KOPT-K1 (cell line): ENCODE measurements around the gene TNNT3.

ENCODE experiments used
- H3K27ac ChIP-seq: fragments of 200-600 bp; sonication (generic); 2 replicates; pipeline ENCODE4 v1.5.1; 2016; ENCODE audit warnings: antibody characterized with exemption, mild to moderate bottlenecking, low read depth, low read length; ENCODE audit not compliant: poor library complexity, severe bottlenecking
- H3K36me3 ChIP-seq: fragments of 200-600 bp; sonication (generic); 2 replicates; pipeline ENCODE4 v1.5.1; 2017; ENCODE audit warnings: antibody characterized with exemption, mild to moderate bottlenecking, low read length, moderate library complexity; ENCODE audit not compliant: insufficient read depth
- H3K9me3 ChIP-seq: fragments of 200-600 bp; sonication (generic); 2 replicates; pipeline ENCODE4 v1.5.1; 2017; ENCODE audit warnings: antibody characterized with exemption, low read length, mild to moderate bottlenecking; ENCODE audit not compliant: insufficient read depth, poor library complexity, severe bottlenecking

The TNNT3 gene

DNA sequence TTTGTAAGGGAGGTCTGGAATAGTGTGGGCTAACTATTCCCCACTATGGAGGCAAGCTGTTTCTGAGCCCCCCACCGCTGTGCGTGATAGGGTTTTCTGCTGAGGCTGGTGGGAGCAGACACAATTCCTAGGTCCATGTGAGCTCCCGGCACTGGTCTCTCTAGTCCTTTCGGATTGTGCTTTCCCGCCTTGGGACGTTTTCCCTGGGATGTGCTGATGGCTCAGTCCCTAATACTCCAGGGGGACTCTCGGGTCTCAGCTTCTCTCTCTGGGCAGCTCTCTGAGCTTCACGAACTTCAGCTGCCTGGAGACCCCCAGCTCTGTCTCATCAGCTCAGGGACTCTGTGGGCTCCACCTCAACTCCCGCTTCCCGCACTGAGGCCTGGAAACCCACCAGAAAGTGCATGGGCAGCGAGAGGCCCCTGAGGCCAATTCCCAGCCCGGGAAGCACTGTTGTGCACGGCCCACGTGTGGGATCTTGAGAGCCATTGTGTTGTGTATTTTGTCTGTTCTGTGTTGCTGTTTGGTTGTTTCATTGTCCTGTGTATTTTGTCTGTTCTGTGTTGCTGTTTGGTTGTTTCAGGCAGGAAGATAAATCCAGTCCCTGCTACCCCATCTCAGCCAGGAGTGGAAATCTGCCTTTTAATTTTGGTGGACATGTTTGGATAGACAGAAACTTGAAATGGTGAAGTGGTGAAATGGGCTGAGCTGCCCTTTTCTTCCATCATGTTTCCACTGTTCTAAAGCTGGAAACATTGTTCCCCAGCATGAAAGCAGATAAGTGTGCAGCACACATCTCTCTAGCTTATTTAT lies 12.7 kb upstream of the TNNT3 start:
- H3K27ac ChIP-seq = no peak overlapping the region
- H3K36me3 ChIP-seq = no peaks in the 10 kb centered on the region
- no peaks in the 10 kb centered on the region for H3K9me3 ChIP-seq

DNA sequence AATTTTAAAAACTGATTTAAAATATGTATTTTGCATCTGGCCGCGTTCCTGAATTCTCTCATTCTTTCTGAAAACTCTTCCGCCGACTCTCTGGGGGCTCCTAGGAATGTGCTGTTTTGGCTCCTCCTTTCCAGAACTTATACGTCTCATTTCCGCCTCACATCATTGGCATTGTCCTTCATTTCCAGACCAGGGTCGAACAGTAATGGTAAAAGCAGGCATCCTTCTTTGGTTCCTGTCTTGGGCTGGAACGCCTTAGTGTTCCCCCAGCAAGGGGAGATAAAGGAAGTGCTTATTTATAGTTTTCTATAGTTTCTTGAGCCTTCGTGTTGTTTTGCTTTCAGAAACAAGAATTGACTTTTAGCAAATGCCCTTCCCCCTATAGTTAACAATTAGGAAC lies 10.9 kb upstream of the TNNT3 start:
- Histone ChIP-seq H3K27ac (no peak overlapping the region), H3K9me3 (no peaks in the 10 kb centered on the region), H3K36me3 (no peaks in the 10 kb centered on the region)

DNA sequence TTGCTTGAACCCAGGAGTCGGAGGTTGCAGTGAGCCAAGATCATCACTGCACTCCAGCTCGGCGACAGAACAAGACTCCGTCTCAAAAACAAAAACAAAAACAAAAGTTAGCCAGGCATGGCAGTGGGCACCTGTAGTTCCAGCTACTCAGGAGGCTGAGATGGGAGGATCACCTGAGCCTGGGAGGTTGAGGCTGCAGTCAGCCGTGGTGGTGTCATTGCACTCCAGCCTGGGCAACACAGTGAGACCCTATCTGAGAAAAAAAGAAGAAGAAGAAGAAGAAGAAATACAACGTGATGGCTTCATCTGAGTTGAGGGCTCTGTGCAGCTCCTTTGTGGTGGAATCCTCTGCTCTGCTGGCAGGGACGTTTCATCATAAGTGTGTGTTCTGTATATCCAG lies 10.0 kb upstream of the TNNT3 start:
- Histone ChIP-seq H3K36me3 (no peaks in the 10 kb centered on the region), H3K27ac (no peak overlapping the region), H3K9me3 (no peaks in the 10 kb centered on the region)

DNA sequence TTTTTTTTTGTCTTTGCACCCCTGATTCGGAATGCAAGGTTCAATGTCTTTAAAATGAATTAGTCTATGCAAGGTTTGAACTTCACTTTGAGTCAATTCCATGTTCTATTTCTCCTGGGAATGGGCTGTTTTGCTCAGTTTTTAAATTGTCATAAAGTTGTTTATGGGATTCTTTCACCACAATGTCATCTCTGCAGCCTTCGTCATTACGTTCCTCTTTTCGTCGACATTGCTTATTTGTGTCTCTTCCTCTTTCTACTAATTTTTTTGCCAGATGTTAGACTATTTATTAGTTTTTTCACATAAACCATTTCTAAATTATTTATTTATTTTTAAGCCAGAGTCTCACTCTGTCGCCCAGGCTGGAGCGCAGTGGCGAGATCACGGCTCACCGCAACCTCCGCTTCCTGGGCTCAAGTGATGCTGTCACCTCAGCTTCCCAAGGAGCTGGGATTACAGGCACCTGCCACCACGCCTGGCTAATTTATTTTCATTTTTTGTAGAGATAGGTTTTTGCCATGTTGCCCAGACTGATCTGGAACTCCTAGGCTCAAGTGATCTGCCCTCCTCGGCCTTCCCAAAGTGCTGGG lies 7.1 kb upstream of the TNNT3 start:
- Histone ChIP-seq H3K9me3 (no peaks in the 10 kb centered on the region), H3K27ac (no peak overlapping the region), H3K36me3 (no peaks in the 10 kb centered on the region)

DNA sequence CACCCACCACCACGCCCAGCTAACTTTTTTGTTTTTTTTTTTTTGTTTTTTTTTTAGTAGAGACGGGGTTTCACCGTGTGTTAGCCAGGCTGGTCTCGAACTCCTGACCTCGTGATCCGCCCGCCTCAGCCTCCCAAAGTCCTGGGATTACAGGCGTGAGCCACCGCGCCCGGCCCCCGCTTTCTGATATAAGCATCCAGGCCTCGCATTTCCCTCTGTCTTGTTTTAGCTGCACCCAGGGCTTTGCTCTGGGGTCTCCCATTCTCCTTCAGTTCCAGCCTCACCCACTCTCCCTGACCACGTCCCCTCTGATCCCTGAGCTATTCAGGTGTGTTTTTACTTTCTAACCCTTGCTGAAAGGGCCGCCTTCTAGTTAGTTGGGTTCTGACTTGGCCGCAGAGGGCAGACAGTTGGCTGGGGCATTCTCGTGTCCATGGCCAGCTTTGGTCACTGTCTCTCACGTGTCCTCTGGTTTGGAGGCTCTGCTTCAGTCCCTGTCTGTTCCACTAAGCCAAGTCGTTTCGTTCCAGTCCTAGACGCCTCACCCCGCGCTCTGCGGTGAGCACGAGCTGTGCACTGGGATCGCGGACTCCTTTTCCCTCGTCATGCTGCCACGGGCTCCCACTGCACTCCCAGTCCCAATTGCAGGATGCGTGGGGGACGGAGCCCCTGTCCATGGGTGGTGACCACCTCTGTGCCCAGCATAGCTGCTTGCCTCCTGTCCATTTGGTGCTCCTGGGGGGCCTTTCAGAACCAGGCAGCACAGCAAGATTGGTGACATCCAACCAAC lies 6.0 kb upstream of the TNNT3 start:
- Histone ChIP-seq H3K36me3 (no peaks in the 10 kb centered on the region), H3K27ac (no peak overlapping the region)

DNA sequence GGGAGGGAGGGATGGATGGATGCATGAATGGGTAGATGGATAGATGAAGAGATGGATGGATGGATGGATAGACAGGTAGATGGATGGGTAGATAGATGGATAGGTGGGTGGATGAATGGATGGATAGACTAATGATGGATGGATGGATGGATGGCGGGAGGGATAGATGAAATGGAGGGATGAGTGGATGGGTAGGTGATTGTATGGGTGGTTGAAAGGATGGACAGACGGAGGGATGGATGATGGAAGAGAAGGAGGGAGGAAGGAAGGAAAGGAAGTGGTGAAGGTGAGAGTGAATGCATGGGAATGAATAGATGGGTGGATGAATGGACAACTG lies 3.7 kb upstream of the TNNT3 start:
- Histone ChIP-seq H3K27ac (no peak overlapping the region), H3K36me3 (no peaks in the 10 kb centered on the region), H3K9me3 (no peaks in the 10 kb centered on the region)

More for the DNA sequence above, 6.0 kb upstream of the TNNT3 start:
- no peaks in the 10 kb centered on the region for H3K9me3 ChIP-seq

DNA sequence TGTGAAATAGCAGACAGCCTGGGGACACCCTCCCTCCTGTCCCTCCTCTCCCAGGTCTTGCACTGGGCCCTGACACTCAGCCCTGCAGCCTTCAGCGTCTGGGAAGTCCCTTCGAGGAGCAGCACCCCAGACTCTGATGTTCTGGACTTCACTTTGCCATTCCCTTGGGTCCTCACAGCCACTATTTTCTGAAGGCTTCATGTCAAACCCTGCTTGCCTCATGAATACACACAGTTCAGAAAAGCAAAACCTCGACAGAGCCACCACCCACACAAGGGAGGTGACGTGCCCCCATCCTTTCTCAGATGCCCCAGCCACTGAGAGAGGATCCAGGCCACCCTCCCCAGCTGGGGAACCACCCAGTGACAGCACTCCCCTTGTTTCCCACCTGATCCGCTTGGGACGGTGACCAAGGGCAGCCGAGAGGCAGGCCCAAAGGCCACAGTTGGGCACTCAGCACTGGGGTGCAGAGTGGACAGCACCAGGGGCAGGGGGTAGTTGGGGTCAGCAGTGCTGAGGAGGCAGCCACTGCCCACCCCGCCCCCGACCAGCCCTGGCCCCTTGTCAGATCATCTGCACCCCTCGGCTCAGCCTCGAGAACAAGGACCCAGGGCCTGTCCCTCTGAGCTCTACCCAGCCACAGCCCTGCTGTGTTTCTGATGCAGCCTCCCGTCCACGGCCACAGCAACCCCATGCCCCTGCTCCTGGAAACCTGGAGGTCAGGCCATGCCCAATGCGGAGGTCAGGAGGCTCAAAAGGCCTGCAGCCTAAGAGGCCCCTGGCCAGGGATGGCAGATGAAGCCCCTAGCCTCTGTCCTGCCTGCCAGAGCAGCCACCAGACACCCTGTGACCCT lies 3.1 kb upstream of the TNNT3 start:
- no peaks in the 10 kb centered on the region for H3K9me3 ChIP-seq
- no peaks in the 10 kb centered on the region for H3K36me3 ChIP-seq
- H3K27ac ChIP-seq = no peak overlapping the region

DNA sequence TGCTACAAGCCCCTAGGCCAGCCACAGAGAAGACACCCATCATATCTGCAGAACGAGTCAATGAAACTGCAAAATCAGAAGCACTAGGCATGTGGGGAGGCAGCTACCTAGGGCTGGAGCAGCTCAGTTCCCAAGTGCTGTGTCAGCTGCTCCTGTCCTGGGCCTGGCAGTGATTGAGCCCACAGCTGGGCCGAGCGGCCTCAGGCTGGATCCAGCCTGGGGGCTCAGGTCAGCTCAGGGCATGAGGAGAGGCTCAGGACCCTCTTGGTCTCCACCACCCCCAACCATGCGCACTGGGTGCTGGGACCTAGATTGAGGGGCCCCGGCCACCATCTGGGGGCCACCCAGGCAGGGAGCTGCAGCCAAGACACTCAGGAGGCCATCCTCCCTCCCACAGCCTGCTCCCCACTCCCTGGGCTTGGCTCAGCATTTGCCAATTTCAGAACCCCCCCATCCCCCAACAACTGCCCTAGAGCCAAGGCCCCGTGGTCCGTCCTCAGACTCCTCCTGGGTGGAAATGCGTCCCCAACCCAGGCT lies 2.4 kb upstream of the TNNT3 start:
- Histone ChIP-seq H3K36me3 (no peaks in the 10 kb centered on the region), H3K9me3 (no peaks in the 10 kb centered on the region), H3K27ac (no peak overlapping the region)

DNA sequence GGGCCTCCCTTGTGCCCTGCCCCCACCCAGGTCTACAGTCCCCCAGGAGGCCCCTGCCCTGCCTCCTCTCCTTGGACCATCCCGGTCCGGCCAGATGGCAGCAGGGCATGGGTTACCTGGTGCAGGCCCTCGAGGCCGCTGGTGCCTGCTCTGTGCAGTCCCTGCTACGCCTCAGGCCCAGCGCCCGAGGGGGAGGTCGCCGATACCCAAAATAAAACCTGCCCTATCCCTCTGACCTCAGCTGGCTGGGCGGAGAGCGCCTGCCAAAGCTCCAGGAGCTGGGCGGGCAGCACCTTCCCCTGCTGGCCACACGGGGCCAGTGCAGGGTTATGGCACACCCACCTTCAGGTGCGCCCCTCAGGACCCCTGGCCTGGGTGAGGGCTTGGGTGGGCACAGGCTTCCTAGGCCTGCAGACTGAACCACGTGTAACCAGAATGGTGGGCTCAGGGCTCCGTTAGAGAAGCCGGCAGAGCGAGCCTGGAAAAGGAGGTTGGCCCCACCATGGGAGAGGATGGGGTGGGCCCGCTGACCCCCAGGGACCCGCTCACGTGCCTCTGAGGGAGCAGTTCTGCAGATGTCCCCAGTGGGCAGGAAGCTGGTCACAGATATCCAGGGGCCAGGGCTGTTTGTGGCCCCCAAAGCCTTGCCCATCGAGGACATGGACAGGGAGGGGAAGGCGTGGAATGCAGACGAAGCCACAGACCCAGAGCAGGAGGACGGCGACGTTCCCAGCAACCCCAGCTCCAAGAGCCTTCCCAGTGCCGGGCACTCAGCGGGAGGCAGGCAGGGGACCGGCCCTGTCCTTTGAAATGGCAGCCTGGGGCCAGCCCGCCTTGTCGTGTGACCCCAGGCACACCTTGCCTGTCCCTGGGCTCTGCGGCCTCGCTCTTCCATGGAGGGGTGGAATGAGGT lies 1.7 kb upstream of the TNNT3 start:
- no peaks in the 10 kb centered on the region for H3K36me3 ChIP-seq
- no peak overlapping the region for H3K27ac ChIP-seq
- no peaks in the 10 kb centered on the region for H3K9me3 ChIP-seq

DNA sequence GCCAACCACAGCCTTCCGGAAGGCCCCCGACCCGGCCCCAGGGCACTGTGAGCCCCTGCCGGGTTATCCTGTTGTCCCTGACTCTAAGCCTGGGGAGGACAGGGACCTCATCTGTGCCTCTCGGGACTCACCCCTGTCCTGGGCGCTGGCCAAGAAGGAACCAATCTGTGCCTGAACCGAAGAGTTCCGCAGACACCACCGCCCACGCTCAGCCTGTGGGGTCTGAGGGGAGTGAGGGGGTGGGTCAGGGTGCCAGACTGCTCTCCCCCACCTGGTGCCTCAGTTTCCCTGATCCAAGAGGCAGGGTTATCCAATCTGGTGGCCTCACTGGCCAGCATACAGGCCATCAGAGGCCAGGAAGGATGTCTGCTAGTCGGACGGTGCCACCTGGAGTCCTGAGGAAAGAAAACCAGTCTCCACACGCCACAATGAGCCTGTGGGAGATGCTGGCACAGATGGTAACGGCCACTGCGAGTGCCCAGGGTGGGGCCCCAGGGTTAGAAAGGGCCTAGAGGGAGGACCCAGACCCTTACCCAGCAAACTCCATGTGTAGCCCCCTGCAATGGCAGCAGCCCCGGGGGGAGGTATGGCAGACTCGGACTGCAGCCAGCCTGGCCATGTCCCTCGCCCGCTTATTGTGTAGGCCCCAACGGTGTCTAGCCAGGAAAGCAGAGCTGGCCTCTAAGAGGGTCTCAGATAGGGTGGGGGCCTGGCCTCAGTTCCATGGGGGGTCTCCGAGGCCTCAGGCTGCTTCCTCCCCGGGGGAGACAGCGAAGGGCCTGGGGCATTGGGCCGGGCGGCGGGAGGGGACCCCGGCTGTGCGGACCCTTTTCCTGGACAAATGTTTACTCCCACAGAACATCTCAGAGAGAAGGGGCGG lies 827 bp upstream of the TNNT3 start:
- Histone ChIP-seq H3K27ac (no peak overlapping the region), H3K36me3 (no peaks in the 10 kb centered on the region), H3K9me3 (no peaks in the 10 kb centered on the region)

DNA sequence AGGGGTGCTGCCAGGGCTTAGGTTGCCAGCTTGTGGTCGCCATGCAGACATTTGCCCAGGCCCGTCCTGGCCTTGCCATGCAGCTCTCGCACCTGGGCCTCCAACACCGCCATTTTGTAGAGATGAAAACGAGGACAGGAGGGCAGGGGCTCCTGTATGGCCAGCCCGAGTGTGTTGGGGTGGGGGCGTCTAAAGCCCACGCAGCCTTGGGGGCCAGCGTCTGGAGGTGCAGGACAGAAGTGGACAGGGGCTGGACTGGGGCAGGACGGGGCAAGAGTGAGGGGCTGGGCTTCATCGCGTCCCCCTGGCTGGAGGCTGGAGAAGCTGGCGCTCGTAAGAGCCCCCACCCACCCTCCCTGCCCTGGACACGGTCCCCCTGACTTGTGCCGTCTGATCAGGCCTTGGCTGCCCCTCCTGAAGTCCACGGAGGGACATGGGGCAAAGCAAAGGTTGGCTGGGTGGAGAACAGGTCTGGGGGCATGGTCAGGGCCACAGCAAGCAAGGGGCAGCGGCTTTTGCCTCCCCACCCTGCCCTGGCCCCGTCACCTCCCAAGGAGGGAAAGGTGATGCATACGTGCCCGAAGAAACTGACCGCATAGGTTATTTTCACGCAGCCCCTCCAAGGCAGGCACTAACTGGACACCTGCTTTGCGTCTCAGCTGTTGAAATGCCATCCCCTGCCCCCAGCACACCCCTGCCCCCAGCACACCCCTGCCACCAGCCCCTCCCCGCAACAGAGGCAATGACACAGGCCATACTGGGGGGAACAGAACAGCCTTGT lies 815 bp downstream of the TNNT3 start:
- Histone ChIP-seq H3K9me3 (no peaks in the 10 kb centered on the region), H3K27ac (no peak overlapping the region), H3K36me3 (no peaks in the 10 kb centered on the region)

DNA sequence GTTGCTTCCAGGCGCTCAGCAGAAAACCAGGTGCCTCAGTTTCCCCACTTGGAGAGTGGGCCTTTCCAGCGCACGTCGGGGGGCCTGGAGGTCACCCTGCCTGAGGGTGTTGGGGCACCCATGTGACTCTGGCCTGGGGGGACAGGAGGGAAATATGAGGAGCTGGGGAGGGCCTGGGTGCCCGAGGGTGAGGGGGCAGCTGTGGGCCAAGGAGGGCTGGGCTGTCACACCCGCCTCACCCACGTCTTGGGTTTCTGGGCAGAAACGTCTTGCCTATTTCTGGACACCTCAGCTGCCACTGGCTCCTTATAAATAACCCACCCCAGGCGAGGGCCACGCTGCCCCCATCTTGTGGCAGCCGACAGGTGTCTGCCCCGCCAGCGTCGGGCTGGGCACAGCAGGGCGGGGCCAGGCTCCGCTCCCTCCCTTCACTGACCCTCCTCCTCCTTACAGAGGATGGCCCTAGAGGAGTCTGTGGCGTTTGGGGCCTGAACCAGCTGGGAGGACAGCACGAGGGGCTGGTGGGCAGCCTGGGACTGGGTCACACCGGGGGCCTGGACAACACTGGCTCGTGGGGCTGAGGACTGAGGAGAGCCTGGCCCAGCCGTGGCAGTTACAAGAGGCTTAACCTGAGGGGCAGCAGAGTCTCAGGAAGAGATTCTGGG lies 1.5 kb downstream of the TNNT3 start:
- Histone ChIP-seq H3K27ac (no peak overlapping the region), H3K9me3 (no peaks in the 10 kb centered on the region)

More for the DNA sequence above, 1.5 kb downstream of the TNNT3 start:
- no peaks in the 10 kb centered on the region for H3K36me3 ChIP-seq
